H1 (cell line): ENCODE measurements around the gene CDKN1A. TPM values are rescaled to one million over a fixed set of nuclear protein-coding genes. Genes with fewer than 3 reads are reported as not detected.

ENCODE experiments used
- CTCF ChIA-PET: fragments of 300-600 bp; sonication (Branson Sonifier 250); formaldehyde crosslinking; loops from one replicate; lab custom pipeline; 2021; ENCODE audit not compliant: partially characterized antibody; lab: Charles Lee
- POLR2A ChIA-PET: fragments of 300-600 bp; sonication (Branson Sonifier 250); formaldehyde crosslinking; loops from one replicate; lab custom pipeline; 2021; ENCODE audit warnings: inconsistent platforms; ENCODE audit not compliant: partially characterized antibody; lab: Charles Lee
- DNase-seq, 2 experiments: peaks; one replicate each; pipeline versions ENCODE4 v3.0.0 to v3.0.0-alpha.2; 2010 to 2022; ENCODE audit warnings: low spot score in 2 of 2, low read depth in 1 of 2, mixed read lengths in 1 of 2
- FAIRE-seq: peaks from 2 replicates; lab custom pipeline; 2011; peaks lifted over from hg19 to GRCh38; lab: Jason Lieb, UNC
- H2AFZ ChIP-seq: 2 replicates; pipeline ENCODE4 v1.8.1; 2012; ENCODE audit warnings: low read length, inconsistent platforms
- H2AK5ac ChIP-seq: 2 replicates; pipeline ENCODE4 v1.6.1; 2013; ENCODE audit warnings: low read depth, low read length
- H2BK120ac ChIP-seq: replicated peaks from 2 replicates; pipeline ENCODE3; 2013; ENCODE audit warnings: low read depth, low read length, inconsistent platforms
- H2BK12ac ChIP-seq: 2 replicates; pipeline ENCODE4 v1.6.1; 2013; ENCODE audit warnings: low read depth, low read length
- H2BK15ac ChIP-seq: 2 replicates; pipeline ENCODE4 v1.6.1; 2013; ENCODE audit warnings: low read length
- H2BK20ac ChIP-seq: 2 replicates; pipeline ENCODE4 v1.6.1; 2013; ENCODE audit warnings: low read length
- H2BK5ac ChIP-seq: 2 replicates; pipeline ENCODE4 v1.6.1; 2013; ENCODE audit warnings: low read depth, low read length
- H3K14ac ChIP-seq: 2 replicates; pipeline ENCODE4 v1.6.1; 2013; ENCODE audit warnings: inconsistent platforms; ENCODE audit not compliant: insufficient read length
- H3K18ac ChIP-seq: 2 replicates; pipeline ENCODE4 v1.6.1; 2013; ENCODE audit warnings: low read length; ENCODE audit errors: extremely low read depth
- H3K23ac ChIP-seq: 2 replicates; pipeline ENCODE4 v1.6.1; 2013; ENCODE audit warnings: inconsistent platforms; ENCODE audit not compliant: insufficient read length
- H3K23me2 ChIP-seq: 2 replicates; pipeline ENCODE4 v1.6.1; 2013; ENCODE audit warnings: low read depth, low read length
- H3K27ac ChIP-seq: 2 replicates; pipeline ENCODE4 v1.6.1; 2011; ENCODE audit warnings: low read depth, low read length, inconsistent platforms
- H3K27me3 ChIP-seq, 4 experiments: replicated peaks in 1 of 4; 1 replicate in 1 of 4; 2 replicates in 3 of 4; pipeline versions ENCODE4 v1.6.1 to v1.8.1; 2011 to 2013; ENCODE audit warnings: low read length in 3 of 4, mild to moderate bottlenecking in 3 of 4, inconsistent platforms in 2 of 4, mixed read lengths in 2 of 4, moderate library complexity in 1 of 4; ENCODE audit not compliant: control insufficient read depth in 3 of 4, insufficient read depth in 3 of 4; ENCODE audit errors: extremely low read depth in 1 of 4
- H3K36me3 ChIP-seq, 4 experiments: 2 replicates each; pipeline versions ENCODE4 v1.6.1 to v1.8.1; 2011 to 2013; ENCODE audit warnings: mild to moderate bottlenecking in 4 of 4, low read length in 3 of 4, moderate library complexity in 2 of 4, control low read depth in 1 of 4, inconsistent platforms in 1 of 4; ENCODE audit not compliant: insufficient read depth in 4 of 4, control insufficient read depth in 2 of 4
- H3K4ac ChIP-seq: replicated peaks from 2 replicates; pipeline ENCODE3; 2013; ENCODE audit warnings: low read length, low read depth, mixed read lengths, inconsistent platforms; ENCODE audit not compliant: insufficient read length
- H3K4me1 ChIP-seq, 4 experiments: replicated peaks in 1 of 4; 1 replicate in 1 of 4; 2 replicates in 3 of 4; pipeline versions ENCODE4 v1.6.1 to v1.8.1; 2011 to 2013; ENCODE audit warnings: low read length in 3 of 4, inconsistent platforms in 2 of 4, mixed read lengths in 1 of 4; ENCODE audit not compliant: insufficient read depth in 4 of 4, control insufficient read depth in 3 of 4
- H3K4me2 ChIP-seq, 2 experiments: 2 replicates each; pipeline versions ENCODE4 v1.6.1 to v1.8.1; 2011 to 2013; ENCODE audit warnings: low read depth in 2 of 2, low read length in 2 of 2, control low read depth in 1 of 2, inconsistent platforms in 1 of 2, mild to moderate bottlenecking in 1 of 2; ENCODE audit not compliant: insufficient read depth in 1 of 2
- H3K4me3 ChIP-seq, 4 experiments: fragments of 200-600, 300-600 bp in 1 of 4; sonication (generic), shearing (Covaris generic), sonication (Bioruptor Twin) in 1 of 4; 2 replicates each; pipeline versions ENCODE4 v1.5.1 to v1.8.1; 2011 to 2016; ENCODE audit warnings: low read length in 4 of 4, low read depth in 3 of 4, control low read depth in 2 of 4, inconsistent platforms in 2 of 4, mild to moderate bottlenecking in 2 of 4, mixed read lengths in 1 of 4, moderate library complexity in 1 of 4; ENCODE audit not compliant: insufficient read depth in 2 of 4; ENCODE audit errors: extremely low read depth in 1 of 4
- H3K56ac ChIP-seq: replicated peaks from 2 replicates; pipeline ENCODE3; 2013; ENCODE audit warnings: low read depth, mild to moderate bottlenecking, mixed read lengths, low read length, inconsistent platforms; ENCODE audit not compliant: insufficient read length
- H3K79me1 ChIP-seq: 2 replicates; pipeline ENCODE4 v1.6.1; 2013; ENCODE audit warnings: low read depth, low read length, control low read depth
- H3K79me2 ChIP-seq, 2 experiments: 2 replicates each; pipeline versions ENCODE4 v1.6.1 to v1.8.1; 2012 to 2013; ENCODE audit warnings: low read length in 2 of 2, mild to moderate bottlenecking in 2 of 2, inconsistent platforms in 1 of 2; ENCODE audit not compliant: insufficient read depth in 2 of 2, control insufficient read depth in 1 of 2
- H3K9ac ChIP-seq, 4 experiments: replicated peaks in 1 of 4; 1 replicate in 1 of 4; 2 replicates in 3 of 4; pipeline versions ENCODE4 v1.6.1 to v1.8.1; 2011 to 2013; ENCODE audit warnings: low read depth in 3 of 4, low read length in 3 of 4, control low read depth in 2 of 4, mild to moderate bottlenecking in 2 of 4, moderate library complexity in 2 of 4, inconsistent platforms in 1 of 4; ENCODE audit errors: extremely low read depth in 1 of 4
- H3K9me3 ChIP-seq, 2 experiments: 2 replicates each; pipeline versions ENCODE4 v1.6.1 to v1.8.1; 2012 to 2013; ENCODE audit warnings: mild to moderate bottlenecking in 2 of 2, moderate library complexity in 2 of 2, control low read depth in 1 of 2, inconsistent platforms in 1 of 2, low read depth in 1 of 2, low read length in 1 of 2, mixed read lengths in 1 of 2; ENCODE audit not compliant: insufficient read depth in 2 of 2
- H4K20me1 ChIP-seq, 2 experiments: replicated peaks in 1 of 2; 2 replicates each; pipeline versions ENCODE3 to v1.8.1; 2011 to 2013; ENCODE audit warnings: inconsistent platforms in 2 of 2, low read length in 2 of 2, mild to moderate bottlenecking in 1 of 2; ENCODE audit not compliant: insufficient read depth in 2 of 2, control insufficient read depth in 1 of 2
- H4K5ac ChIP-seq: 2 replicates; pipeline ENCODE4 v1.6.1; 2013; ENCODE audit warnings: low read length, low read depth, mixed read lengths, inconsistent platforms; ENCODE audit not compliant: insufficient read length
- H4K8ac ChIP-seq: 2 replicates; pipeline ENCODE4 v1.8.0; 2013; ENCODE audit warnings: mild to moderate bottlenecking, moderate library complexity, low read length, inconsistent platforms; ENCODE audit not compliant: insufficient read depth; ENCODE audit errors: extremely low read depth
- H4K91ac ChIP-seq: replicated peaks from 2 replicates; pipeline ENCODE3; 2013; ENCODE audit warnings: low read length, mixed read lengths, inconsistent platforms; ENCODE audit not compliant: insufficient read length
- ATF2 ChIP-seq: IDR thresholded peaks from 2 replicates; pipeline ENCODE4 v1.6.1; 2012; ENCODE audit warnings: low read length, inconsistent platforms
- BCL11A ChIP-seq, 2 experiments: IDR thresholded peaks; one replicate each; pipeline ENCODE4 v1.6.1; 2011; ENCODE audit warnings: low read depth in 2 of 2, low read length in 2 of 2, mild to moderate bottlenecking in 2 of 2
- CBX8 ChIP-seq: fragments of 300-800, 300-1000 bp; sonication (generic); IDR thresholded peaks from 2 replicates; pipeline ENCODE4 v1.7.1; 2016; ENCODE audit warnings: low read depth, low read length, borderline replicate concordance
- MAFK ChIP-seq: IDR thresholded peaks from 2 replicates; pipeline ENCODE4 v1.6.1; 2012; ENCODE audit warnings: low read depth, mild to moderate bottlenecking, improper control_type of control experiment, low read length
- PHF8 ChIP-seq: fragments of 200-600 bp; sonication (generic); conservative IDR thresholded peaks from 2 replicates; pipeline ENCODE4 v1.7.1; 2012; ENCODE audit warnings: low read depth, mild to moderate bottlenecking, inconsistent platforms, low read length, moderate library complexity
- SIX5 ChIP-seq: IDR thresholded peaks from 2 replicates; pipeline ENCODE4 v1.6.1; 2011; ENCODE audit warnings: mild to moderate bottlenecking, low read depth, low read length
- SP4 ChIP-seq: IDR thresholded peaks from 2 replicates; pipeline ENCODE4 v1.6.1; 2012; ENCODE audit warnings: low read length, inconsistent platforms
- YY1 ChIP-seq: IDR thresholded peaks from 2 replicates; pipeline ENCODE4 v1.6.1; 2011; ENCODE audit warnings: low read depth, mild to moderate bottlenecking, low read length
- WGBS, 2 experiments: shearing (Covaris generic) in 1 of 2; methylation state at CpG; one replicate each; pipeline versions ENCODE4 v1.1.6 to v1.1.7; 2013 to 2015; ENCODE audit warnings: low lambda C conversion rate in 2 of 2, mixed read lengths in 2 of 2, inconsistent platforms in 1 of 2, low coverage in 1 of 2, missing lambda C conversion rate in 1 of 2; ENCODE audit not compliant: insufficient replicate concordance in 2 of 2, insufficient coverage in 1 of 2, insufficient read length in 1 of 2; ENCODE audit errors: extremely low coverage in 1 of 2, missing lambda C conversion rate in 1 of 2; 5-methylcytosine and 5-hydroxymethylcytosine counted together
- polyA plus RNA-seq, 7 experiments: library from polyadenylated mRNA; depleted of rRNA in 3 of 7; stranded (reverse) in 5 of 7; unstranded in 2 of 7; fragments of >200 nt in 5 of 7; fragments of 200-250 nt in 2 of 7; gene quantifications; 1 replicate in 5 of 7; 2 replicates in 1 of 7; 4 replicates in 1 of 7; pipeline versions ENCODE4 v1.2.1 to v1.2.3, GENCODE V29; 2011 to 2013; ENCODE audit warnings: missing spikeins in 2 of 7, mixed read lengths in 2 of 7
- total RNA-seq: library from RNA; stranded (reverse); fragmentation: NEBNext Ultra II Directional; extraction: Animal tissue kit (Norgen Biotek cat#: 25700); gene quantifications from 2 replicates; pipeline ENCODE4 v1.2.1, GENCODE V29; 2021

CDKN1A gene
- total and polyA plus RNA-seq, 2 of the 8 experiments (the other 6 are each of a cell fraction or from before 2014, with no cell fraction given) = 15.2 to 36.0 TPM

- POLR2A ChIA-PET = interaction anchor here (2.6 kb wide), 1 partner anchor 93 kb away, joined by 8 read pairs; no protein-coding TSS in a partner anchor
- Histone ChIP-seq H2BK5ac (no peak overlapping the region), H2BK15ac (0 out of 2 replicates have a peak overlapping the region, but pooled peaks have one; percentile 16), H3K79me1 (no peaks in the 10 kb centered on the region), H3K23me2 (no peaks in the 10 kb centered on the region), H2AK5ac (no peak overlapping the region), H2BK120ac (no peak overlapping the region), H4K8ac (no peak overlapping the region), H3K4me1 (no peaks in the 10 kb centered on the region), H3K9ac (no peak overlapping the region), H2AFZ (no peak overlapping the region), H3K79me2 (no peaks in the 10 kb centered on the region), H2BK20ac (no peak overlapping the region), H2BK12ac (no peak overlapping the region), H3K27ac (no peak overlapping the region), H4K20me1 (peaks cover 0 to 3% of the 10 kb centered on the region in 2 experiments), H4K5ac (no peak overlapping the region), H3K4me2 (no peak overlapping the region), H3K9me3 (no peaks in the 10 kb centered on the region), H3K23ac (no peak overlapping the region), H3K14ac (no peak overlapping the region), H3K56ac (no peak overlapping the region), H4K91ac (no peak overlapping the region), H3K18ac (no peak overlapping the region), H3K4ac (no peak overlapping the region), H3K4me3 (no peak overlapping the region), H3K36me3 (no peaks in the 10 kb centered on the region), H3K27me3 (no peaks in the 10 kb centered on the region)
- CTCF ChIA-PET = interaction anchor here (0.9 to 8.6 kb wide), 13 partner anchors 10 to 85 kb away, joined by 3 to 52 read pairs (median 4); no protein-coding TSS in a partner anchor
- 83% methylated on average over 7 of the region's 7 CpGs; no CpG with 5 or more reads in 1 of the 2 experiments for WGBS, 2 experiments
- FAIRE-seq (no peak), DNase-seq (no peak)
- no peak for TF ChIP-seq CBX8
- no peak for TF ChIP-seq MAFK
- TF ChIP-seq SP4 = no peak
- TF ChIP-seq PHF8 = no peak
- TF ChIP-seq SIX5 = no peak
- TF ChIP-seq ATF2 = no peak
- TF ChIP-seq YY1 = no peak
- no peak for TF ChIP-seq BCL11A (IDR thresholded peaks at IDR 0.05; ENCODE audit: low read depth in 2 of 2, low read length in 2 of 2)
Measured at GRCh38 chr6:36700071-36700812, 21.7 kb downstream of the CDKN1A start.
